ENCODE results near the gene HNF4A.

HNF4A gene

GRCh38 chr20:44349349-44349748 is 6.2 kb upstream of the HNF4A start:
- Histone ChIP-seq H3K36me3 (ENCODE audit: control insufficient read depth in 2 of 2, insufficient read depth in 1 of 2, low read length in 2 of 2) (no peaks in the 10 kb centered on the region), H3K9me3 (ENCODE audit: control insufficient read depth, insufficient read depth, low read depth, low read length) (no peaks in the 10 kb centered on the region), H3K4me1 (ENCODE audit: control insufficient read depth, insufficient read depth, low read length) (no peaks in the 10 kb centered on the region), H3K27ac (ENCODE audit: extremely low read depth, low read depth, low read length) (no peak overlapping the region), H3K4me3 (ENCODE audit: low read depth, low read length) (no peak overlapping the region)
- ChIA-PET CTCF (no interaction called here), POLR2A (no interaction called here)
- TF ChIP-seq ZNF362 (tag by site-specific recombination; IDR thresholded peaks at IDR 0.05), result no peak
- no peak for TF ChIP-seq ZNF514 (tag by site-specific recombination; IDR thresholded peaks at IDR 0.05)
- no peak for TF ChIP-seq ZNF768 (tag by site-specific recombination; IDR thresholded peaks at IDR 0.05)
- TF ChIP-seq ZNF18 (tag by site-specific recombination; IDR thresholded peaks at IDR 0.05), result no peak
- no peak for TF ChIP-seq TCF7L2 (IDR thresholded peaks at IDR 0.05; ENCODE audit: borderline replicate concordance, low read depth, low read length)
- TF ChIP-seq ZNF266 (tag by site-specific recombination; IDR thresholded peaks at IDR 0.05; ENCODE audit: low read depth), result no peak
- no peak for TF ChIP-seq ZNF645 (tag by site-specific recombination; IDR thresholded peaks at IDR 0.05)
- TF ChIP-seq SETDB1 (IDR thresholded peaks at IDR 0.05; ENCODE audit: insufficient read length, low read length), result no peak
- no peak for TF ChIP-seq ZSCAN23 (tag by site-specific recombination; IDR thresholded peaks at IDR 0.05)
- TF ChIP-seq ZNF747 (tag by site-specific recombination; IDR thresholded peaks at IDR 0.05), result no peak
- no peak for TF ChIP-seq ZNF560 (tag by site-specific recombination; IDR thresholded peaks at IDR 0.05; ENCODE audit: borderline replicate concordance)
- TF ChIP-seq ZNF184 (tag by site-specific recombination; IDR thresholded peaks at IDR 0.05), result no peak

- no peaks in the 10 kb centered on the region for H3K4me1 ChIP-seq (ENCODE audit: control insufficient read depth, insufficient read depth, low read length)
- CTCF ChIA-PET, result interaction anchor here (0.7 kb wide), 1 partner anchor 1269 kb away, joined by 3 read pairs; no protein-coding TSS in a partner anchor
- no peak overlapping the region for H3K27ac ChIP-seq (ENCODE audit: extremely low read depth, low read depth, low read length)
- H3K36me3 ChIP-seq (ENCODE audit: control insufficient read depth in 2 of 2, insufficient read depth in 1 of 2, low read length in 2 of 2), result no peaks in the 10 kb centered on the region
- POLR2A ChIA-PET, result no interaction called here
- no peaks in the 10 kb centered on the region for H3K9me3 ChIP-seq (ENCODE audit: control insufficient read depth, insufficient read depth, low read depth, low read length)
- H3K4me3 ChIP-seq (ENCODE audit: low read depth, low read length), result no peak overlapping the region
- no peak for TF ChIP-seq ZNF561 (tag by site-specific recombination; IDR thresholded peaks at IDR 0.05; ENCODE audit: borderline replicate concordance)
- no peak for TF ChIP-seq ZNF121 (tag by site-specific recombination; IDR thresholded peaks at IDR 0.05)
- no peak for TF ChIP-seq ZNF19 (tag by site-specific recombination; IDR thresholded peaks at IDR 0.05; ENCODE audit: low read depth)
- TF ChIP-seq ZNF585B (tag by site-specific recombination; IDR thresholded peaks at IDR 0.05), result no peak
- TF ChIP-seq ZNF416 (tag by site-specific recombination; IDR thresholded peaks at IDR 0.05), result no peak
- TF ChIP-seq ZNF26 (tag by site-specific recombination; IDR thresholded peaks at IDR 0.05), result no peak
- TF ChIP-seq HOXA7 (CRISPR knock-in tag; IDR thresholded peaks at IDR 0.05; ENCODE audit: borderline replicate concordance), result no peak
- TF ChIP-seq PRDM10 (tag by site-specific recombination; IDR thresholded peaks at IDR 0.05), result no peak
- no peak for TF ChIP-seq ZNF501 (tag by site-specific recombination; IDR thresholded peaks at IDR 0.05)
- TF ChIP-seq KLF1 (tag by site-specific recombination; IDR thresholded peaks at IDR 0.05), result no peak
- no peak for TF ChIP-seq ZNF658 (tag by site-specific recombination; IDR thresholded peaks at IDR 0.05)
- TF ChIP-seq KLF17 (tag by site-specific recombination; IDR thresholded peaks at IDR 0.05), result no peak
- no peak for TF ChIP-seq ZNF24 (tag by site-specific recombination; IDR thresholded peaks at IDR 0.05)
- TF ChIP-seq ZNF629 (tag by site-specific recombination; IDR thresholded peaks at IDR 0.05), result no peak
- no peak for TF ChIP-seq ZXDB (tag by site-specific recombination; IDR thresholded peaks at IDR 0.05)
These were observed 4.9 kb upstream of the HNF4A start for GRCh38 chr20:44350567-44350966.
